GM13976 (cell line): ENCODE measurements around the gene MSRB3.

Experiments used
- DNase-seq: peaks from one replicate; pipeline ENCODE4 v3.0.0; 2012; ENCODE audit warnings: low spot score
- in situ Hi-C: fragments of 300-500 bp; cut with MboI; formaldehyde crosslinking; loops from one replicate; pipeline ENCODE4 v1.12.0; 2022; ENCODE audit warnings: low sequenced_read_pairs, mixed read lengths, inconsistent platforms; ENCODE audit not compliant: unreplicated experiment
- TF ChIP-seq, protein P1 (sequence below): IDR thresholded peaks from 2 replicates; pipeline ENCODE4 v1.5.1; 2012; ENCODE audit warnings: borderline replicate concordance, mild to moderate bottlenecking; ENCODE audit not compliant: insufficient read depth; ENCODE audit errors: extremely low read depth, missing control alignments, control extremely low read depth

The MSRB3 gene

GRCh38 chr12:65408441-65408840 lies 130.0 kb downstream of the MSRB3 start:
- DNase-seq = no peak
- TF ChIP-seq, protein P1, sequence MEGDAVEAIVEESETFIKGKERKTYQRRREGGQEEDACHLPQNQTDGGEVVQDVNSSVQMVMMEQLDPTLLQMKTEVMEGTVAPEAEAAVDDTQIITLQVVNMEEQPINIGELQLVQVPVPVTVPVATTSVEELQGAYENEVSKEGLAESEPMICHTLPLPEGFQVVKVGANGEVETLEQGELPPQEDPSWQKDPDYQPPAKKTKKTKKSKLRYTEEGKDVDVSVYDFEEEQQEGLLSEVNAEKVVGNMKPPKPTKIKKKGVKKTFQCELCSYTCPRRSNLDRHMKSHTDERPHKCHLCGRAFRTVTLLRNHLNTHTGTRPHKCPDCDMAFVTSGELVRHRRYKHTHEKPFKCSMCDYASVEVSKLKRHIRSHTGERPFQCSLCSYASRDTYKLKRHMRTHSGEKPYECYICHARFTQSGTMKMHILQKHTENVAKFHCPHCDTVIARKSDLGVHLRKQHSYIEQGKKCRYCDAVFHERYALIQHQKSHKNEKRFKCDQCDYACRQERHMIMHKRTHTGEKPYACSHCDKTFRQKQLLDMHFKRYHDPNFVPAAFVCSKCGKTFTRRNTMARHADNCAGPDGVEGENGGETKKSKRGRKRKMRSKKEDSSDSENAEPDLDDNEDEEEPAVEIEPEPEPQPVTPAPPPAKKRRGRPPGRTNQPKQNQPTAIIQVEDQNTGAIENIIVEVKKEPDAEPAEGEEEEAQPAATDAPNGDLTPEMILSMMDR = no peak
- in situ Hi-C loops = no loop called here

DNA sequence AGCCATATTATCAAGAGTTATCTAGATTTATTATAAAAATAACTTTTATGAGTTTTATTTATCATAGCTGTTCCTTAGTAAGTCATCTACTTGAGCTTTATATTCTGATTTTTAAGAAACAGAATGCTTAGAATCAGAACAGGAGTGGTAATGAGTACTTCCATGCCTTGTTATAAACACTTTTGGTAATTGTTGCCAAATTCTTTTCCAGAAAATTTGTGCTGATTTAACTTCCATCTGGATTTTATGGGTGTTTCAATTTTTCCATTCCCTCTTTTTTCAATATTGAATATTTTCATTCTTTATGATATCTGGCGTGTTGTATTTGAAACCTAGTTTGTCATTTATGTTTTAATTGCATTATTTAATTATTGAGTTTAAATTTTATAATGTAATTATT lies 131.2 kb downstream of the MSRB3 start:
- in situ Hi-C loops = no loop called here
- TF ChIP-seq, protein P1 = no peak
- DNase-seq = no peak

- in situ Hi-C loops = no loop called here
- TF ChIP-seq, protein P1 = no peak
- no peak for DNase-seq
These were observed 132.7 kb downstream of the MSRB3 start for GRCh38 chr12:65411171-65411570.

DNA sequence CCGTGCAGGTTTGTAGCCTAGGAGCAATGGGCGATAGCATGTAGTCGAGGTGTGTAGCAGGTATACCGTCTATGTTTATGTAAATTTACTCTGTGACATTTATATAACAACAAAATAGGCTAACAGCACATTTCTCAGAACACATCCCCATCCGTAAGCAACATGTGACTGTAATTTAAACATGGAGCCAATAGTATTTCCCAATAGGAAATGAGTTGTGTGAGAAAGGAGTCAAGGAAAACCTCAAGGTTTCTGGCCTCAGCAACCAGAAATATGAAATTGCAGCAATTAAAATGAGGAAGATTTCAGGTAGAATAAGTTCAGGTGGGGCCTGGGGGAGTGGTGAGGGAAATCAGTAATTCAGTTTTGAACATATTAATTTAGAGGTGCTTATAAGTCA lies 136.0 kb downstream of the MSRB3 start:
- TF ChIP-seq, protein P1 = no peak
- in situ Hi-C loops = no loop called here
- DNase-seq = no peak

- in situ Hi-C loops = no loop called here
- TF ChIP-seq, protein P1 = no peak
- no peak for DNase-seq
These were observed 137.3 kb downstream of the MSRB3 start for GRCh38 chr12:65415826-65416225.

- DNase-seq = no peak
- TF ChIP-seq, protein P1 = no peak
- in situ Hi-C loops = no loop called here
These were observed 141.0 kb downstream of the MSRB3 start for GRCh38 chr12:65419284-65420072.

- no peak for DNase-seq
- in situ Hi-C loops = no loop called here
- TF ChIP-seq, protein P1 = no peak
These were observed 142.5 kb downstream of the MSRB3 start for GRCh38 chr12:65420941-65421340.
